Stimulated activated CD4-positive, alpha-beta T cell treated with anti-CD3 and anti-CD28 coated beads, Interleukin-15, amount 100 ng/mL, for 24 hours (primary cell): ENCODE measurements around the gene SLC22A13.
"Not testable (repeated sequence)": the region's sequence is repeated elsewhere in the genome, so short reads cannot be mapped to it uniquely, and the experiment has no call there.

ENCODE experiments used
- DNase-seq: peaks from one replicate; pipeline ENCODE4 v3.0.0-alpha.2; 2020

SLC22A13 gene, protein sequence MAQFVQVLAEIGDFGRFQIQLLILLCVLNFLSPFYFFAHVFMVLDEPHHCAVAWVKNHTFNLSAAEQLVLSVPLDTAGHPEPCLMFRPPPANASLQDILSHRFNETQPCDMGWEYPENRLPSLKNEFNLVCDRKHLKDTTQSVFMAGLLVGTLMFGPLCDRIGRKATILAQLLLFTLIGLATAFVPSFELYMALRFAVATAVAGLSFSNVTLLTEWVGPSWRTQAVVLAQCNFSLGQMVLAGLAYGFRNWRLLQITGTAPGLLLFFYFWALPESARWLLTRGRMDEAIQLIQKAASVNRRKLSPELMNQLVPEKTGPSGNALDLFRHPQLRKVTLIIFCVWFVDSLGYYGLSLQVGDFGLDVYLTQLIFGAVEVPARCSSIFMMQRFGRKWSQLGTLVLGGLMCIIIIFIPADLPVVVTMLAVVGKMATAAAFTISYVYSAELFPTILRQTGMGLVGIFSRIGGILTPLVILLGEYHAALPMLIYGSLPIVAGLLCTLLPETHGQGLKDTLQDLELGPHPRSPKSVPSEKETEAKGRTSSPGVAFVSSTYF

DNA sequence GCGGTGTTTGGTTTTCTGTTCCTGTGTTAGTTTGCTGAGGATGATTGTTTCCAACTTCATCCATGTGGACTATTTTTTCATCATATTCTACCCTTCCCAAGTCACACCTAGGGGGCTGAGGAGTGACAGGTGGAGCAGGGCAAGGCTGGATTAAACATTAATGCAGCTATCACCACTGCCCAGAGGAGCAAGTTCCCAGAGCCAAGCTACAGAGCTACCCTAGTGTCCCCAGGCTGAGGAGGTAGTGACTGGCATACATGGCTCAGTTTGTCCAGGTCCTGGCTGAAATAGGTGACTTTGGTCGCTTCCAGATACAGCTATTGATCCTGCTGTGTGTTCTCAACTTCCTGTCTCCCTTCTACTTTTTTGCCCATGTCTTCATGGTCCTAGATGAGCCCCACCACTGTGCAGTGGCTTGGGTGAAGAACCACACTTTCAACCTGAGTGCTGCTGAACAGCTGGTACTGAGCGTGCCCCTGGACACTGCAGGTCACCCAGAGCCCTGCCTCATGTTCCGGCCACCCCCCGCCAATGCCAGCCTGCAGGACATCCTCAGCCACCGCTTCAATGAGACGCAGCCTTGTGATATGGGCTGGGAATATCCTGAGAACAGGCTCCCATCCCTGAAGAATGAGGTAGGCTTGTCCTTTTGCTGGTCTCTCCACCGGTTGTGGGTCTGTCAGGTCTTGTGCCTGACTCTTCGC, at the start of gene SLC22A13:
SLC22A13 (plus strand) TSS at position 209 of the 704 bp plus-strand sequence; CDS start at position 258, 49 bp downstream.
- no peak for DNase-seq

DNA sequence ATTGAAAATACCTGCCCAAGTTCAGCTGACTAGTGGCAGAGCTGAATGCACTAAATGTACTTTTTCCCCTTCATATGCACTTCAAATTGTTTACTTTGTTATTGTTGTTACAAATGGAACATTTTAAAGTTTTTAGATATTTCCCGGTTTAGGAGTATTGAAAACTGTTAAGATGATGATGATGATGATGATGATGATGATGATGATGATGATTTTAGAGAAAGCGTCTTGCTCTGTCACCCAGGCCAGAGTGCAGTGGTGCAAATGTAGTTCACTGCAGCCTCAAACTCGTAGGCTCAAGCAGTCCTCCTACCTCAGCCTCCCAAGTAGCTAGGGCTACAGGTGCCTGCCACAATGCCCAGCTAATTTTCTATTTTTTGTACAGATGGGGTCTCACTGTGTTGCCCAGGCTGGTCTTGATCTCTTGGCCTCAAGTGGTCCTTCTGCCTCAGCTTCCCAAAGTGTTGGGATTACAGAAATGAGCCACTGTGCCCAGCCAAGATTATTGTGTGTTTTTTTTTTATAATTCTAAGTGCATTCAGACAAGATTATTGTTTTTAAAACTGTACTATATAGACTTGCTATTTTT, 45.9 kb upstream of the SLC22A13 start:
- DNase-seq: no peak

DNA sequence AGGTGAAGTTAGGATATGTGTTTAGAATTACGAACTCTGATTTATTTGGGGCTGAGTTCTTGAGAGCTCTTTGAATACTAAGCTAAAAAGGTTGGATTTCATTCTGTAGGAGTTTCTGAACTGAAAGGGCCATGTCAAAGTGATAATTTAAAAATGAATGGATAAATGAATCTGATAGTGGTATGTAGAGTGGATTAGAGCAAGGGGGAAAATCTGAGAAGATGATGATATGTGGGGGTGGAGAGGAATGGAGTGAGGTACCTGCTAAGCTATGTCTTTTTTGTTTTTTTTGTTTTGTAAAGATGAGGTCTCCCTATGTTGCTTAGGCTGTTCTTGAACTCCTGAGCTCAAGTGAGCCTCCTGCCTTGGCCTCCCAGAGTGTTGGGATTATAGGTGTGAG, 44.6 kb upstream of the SLC22A13 start:
- DNase-seq: no peak

DNA sequence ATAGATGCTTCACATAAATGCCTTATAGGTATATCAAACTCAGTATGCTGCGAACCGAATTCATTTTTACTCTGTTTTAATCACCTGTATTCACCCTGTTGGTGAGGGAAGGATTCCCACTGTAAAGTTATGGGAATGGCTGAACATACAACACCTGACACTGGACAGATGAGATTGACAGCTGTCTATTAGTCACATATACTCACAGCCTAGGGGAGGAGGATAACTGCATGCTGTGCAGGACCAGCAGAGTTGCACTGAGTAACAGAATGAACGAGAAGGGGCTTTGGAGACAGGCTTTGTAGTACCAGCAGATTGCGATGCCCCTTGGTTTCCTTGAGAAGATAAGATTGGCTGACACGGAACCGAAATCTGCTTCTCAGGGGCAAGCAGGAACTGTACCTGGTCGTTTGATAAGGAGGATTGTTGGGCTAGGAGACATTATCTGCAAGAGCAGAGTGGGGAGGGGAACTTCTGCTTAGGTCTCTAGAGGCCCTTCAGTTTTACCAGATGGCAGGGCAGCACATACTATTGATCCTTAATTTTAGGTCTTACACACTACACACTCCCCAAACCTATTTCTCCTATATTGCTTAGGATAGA, 43.5 kb upstream of the SLC22A13 start:
- no peak for DNase-seq

DNA sequence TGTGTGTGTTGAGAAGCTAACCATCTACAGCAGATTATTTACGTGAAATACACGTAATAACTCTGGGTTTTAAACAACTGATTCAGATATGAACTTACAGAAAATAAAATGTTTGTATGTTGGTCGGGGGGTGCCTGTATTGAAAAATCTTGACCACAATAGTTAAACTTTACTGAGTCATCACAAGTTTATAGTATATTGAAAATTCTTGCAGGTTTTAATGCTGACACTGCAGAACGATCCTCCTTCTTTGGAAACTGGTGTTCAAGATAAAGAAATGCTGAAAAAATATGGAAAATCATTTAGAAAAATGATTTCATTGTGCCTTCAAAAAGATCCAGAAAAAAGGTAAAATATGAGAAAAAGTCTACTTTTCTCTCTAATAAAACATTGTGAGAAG, 41.3 kb upstream of the SLC22A13 start:
- no peak for DNase-seq

DNA sequence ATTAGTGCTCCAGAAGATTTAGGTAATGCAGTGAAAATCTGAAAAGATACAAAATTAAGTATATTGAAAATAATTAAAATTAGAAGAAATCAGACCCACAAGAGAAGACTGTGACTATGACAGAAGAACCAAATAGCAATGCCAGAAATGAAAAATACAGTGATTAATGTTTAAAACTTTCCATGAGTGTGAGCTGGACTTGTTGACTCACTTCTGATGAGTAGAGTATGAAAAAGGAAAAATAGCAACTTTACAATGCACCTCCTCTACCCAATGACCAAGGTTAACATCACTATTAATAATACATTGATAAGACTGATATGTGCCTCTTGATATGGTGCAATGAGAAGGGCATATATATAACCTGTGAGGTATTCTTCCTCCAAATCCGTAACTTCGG, 39.3 kb upstream of the SLC22A13 start:
- no peak for DNase-seq

DNA sequence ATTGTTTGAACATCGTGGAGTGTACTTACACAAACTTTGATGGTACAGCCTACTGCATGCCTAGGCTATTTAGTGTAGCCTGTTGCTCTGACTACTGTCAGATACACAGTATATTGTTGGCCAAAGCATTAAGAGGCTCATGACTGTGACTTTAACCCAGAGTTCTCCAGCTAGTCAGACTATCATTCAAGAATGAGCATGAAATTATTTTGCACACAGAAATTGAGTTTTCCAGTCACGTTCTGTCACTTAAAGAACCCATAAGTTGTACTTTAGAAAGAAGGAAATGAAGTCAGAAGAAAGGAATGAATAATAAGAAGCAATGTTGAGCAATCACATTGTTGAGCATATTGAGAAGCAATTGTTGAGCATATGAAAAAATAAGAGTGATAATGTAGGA, 37.6 kb upstream of the SLC22A13 start:
- no peak for DNase-seq

DNA sequence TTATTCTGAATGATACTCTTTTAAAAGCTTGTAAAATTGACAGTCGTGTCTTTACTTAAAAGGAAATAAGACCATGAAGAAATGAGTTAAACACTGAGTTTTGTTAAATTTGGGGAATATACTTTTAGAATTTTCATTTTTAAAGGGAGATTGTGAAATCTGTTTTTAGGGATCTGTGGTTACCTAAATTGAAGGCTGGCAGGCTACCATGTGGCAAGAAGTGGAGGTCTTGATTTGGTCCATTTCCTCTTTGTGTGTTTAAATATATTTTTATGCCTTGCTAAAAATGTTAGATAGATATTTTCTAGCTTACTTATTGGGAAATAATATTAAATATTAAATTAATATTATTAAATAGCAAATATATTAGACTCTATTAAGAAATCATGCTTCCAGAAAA, 36.6 kb upstream of the SLC22A13 start:
- no peak for DNase-seq

DNA sequence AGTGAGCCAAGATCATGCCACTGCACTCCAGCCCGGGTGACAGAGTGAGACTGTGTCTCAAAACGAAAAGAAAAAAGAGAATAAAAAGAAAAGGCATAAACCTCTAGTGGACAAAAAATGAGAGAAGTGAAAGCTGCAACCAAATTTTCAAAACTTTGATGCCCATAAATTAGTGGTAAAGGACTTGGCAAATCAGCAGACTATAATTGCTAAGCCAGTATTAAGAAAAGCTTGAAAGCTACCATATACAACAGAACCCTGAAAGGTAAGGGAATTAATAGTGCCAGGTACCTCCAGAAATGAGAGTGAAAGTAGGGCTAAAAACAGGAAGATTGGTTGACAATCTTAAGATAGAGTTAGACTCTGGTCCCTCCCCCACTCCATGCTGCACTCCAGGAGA, 32.9 kb upstream of the SLC22A13 start:
- DNase-seq: no peak

DNA sequence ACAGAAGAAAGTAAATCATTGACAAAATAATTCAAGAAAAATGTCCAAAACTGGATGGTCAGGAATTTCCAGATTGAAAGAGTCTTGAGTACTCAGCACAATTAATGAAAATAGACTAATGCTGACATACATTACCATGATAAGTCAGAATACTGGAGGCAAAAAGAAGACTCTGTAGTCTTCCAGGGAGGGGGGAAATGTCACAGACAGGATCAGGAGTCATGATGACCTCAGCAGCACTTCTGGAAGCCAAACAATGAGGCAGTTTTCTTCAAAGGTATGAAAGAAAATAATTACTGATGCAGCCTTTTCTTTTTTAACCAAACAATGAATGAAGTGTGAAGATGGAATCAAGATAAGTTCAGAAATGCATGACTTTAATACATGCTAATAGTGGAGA, 30.1 kb upstream of the SLC22A13 start:
- DNase-seq: no peak

DNA sequence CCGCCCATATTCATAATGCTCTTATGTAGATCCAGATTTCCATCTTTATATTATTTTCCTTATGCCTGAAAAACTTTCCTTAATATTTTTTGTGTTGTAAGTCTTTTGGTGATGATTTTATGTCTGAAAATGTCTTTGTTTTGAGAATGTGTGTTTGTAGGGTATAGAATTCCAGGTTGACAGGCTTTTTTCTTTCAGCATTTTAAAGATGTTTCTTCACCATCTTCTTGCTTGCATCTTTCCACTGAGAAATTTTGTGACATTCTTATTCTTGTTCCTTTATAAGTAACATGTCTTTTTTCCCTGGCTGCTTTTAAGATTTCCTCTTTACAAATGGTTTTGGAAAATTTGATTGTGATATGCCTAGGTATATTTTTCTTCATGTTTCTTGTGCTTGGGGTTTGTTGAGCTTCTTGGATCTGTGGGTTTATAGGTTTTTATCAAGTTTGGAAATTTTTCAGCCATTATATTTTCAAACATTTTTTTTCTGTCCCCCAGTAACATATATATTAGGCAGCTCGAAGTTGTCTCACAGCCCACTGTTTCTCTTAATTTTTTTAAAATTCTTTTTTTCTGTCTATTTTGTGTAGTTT, 27.1 kb upstream of the SLC22A13 start:
- DNase-seq: no peak

DNA sequence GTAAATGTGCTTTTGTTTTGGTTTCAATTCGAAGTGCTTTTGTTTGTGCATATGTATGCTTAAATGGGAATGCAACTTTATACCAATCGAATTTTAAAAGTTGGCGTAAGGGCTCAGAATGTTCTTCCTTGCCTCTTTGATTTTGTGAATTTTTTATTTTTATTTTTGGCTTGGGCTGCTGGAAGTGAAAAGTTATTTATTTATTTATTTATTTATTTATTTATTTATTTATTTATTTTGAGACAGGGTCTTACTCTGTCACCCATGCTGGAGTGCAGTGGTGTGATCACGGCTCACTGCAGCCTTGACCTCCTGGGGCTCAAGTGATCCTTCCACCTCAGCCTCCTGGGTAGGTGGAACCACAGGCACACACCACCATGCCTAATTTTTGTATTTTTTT, 22.8 kb upstream of the SLC22A13 start:
- not testable (repeated sequence) for DNase-seq

DNA sequence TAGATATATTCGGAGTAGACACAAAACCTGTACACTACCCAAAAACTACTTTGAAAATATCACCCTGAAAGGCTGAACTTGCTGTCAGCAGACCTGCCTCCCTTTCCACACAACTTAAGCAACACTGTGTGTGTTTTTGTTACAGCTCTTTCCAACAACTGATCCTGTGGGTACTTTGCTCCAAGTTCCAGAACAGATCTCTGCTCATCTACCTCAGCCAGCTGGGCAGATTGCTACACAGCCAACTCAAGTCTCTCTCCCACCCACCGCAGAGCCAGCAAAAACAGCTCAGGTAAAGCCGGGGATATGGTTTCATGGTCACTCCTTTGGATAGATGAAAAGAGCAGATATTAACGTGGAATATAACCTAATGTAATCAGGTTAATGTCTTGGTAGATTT, 19.7 kb upstream of the SLC22A13 start:
- no peak for DNase-seq

DNA sequence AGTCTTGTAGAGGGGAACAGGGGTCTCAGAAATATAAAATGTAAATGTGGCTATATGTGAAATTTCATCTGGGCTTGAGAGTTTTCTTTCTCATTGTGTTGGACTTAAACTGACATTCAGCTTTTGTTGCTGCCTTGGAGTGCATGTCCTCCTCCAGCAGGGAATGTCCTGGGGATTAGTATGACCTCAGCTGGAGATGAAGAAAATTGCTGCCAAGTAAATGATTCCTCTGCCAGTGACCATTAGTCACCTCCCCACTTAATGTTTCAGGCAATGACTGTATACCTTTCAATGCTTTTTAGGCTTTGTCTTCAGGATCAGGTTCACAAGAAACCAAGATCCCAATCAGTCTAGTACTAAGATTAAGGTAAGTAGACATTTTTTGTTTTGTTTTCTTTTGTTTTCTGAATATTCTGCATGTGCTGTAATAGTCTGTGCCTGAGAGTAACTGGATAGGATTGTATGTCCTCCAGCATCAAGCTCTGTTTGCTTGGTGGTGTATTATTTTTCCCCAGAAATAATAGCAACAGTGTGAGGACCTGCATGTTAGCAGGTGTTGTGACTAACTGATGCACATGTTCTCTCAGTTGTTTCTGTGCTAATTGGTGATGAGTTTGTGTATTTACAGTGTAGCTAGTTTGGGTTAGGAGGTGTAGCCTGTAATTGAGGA, 18.1 kb upstream of the SLC22A13 start:
- DNase-seq: no peak

DNA sequence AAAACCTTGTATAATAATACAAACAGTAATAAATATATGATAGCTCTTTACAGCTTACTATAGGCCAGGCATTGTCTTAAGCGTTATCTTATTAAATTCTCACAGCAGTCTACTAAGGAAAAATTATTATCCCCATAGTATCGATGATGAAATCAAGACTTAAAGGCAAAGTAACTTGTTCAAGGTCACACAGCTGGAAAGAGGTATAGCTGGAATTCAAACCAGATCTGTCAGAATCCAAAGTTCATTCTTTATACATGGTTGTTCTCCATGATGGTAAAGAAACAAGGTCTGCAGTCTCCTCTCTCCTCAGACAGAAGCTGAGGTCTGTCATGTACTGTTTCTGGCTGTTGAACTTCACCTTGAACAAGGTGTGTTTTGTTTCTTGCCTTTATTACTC, 15.4 kb upstream of the SLC22A13 start:
- no peak for DNase-seq

DNA sequence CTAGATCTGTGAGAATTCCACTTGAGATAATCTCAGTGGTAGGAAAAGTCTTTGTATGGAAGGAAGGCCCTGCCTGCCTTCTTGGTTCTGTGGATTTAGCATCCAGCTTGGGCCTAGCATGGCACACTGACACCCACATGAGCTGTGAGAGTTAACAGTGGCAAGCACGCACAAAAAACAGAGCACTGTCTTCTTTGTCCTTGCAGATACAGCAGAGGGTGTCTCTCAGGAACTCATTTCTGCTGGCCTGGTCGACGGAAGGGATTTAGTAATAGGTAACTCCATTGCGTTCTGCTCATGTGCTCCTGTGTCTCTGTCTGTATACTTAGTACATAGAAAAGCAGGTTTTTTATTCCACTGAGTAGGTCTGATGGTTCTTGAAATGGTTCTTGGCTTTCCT, 14.4 kb upstream of the SLC22A13 start:
- no peak for DNase-seq

DNA sequence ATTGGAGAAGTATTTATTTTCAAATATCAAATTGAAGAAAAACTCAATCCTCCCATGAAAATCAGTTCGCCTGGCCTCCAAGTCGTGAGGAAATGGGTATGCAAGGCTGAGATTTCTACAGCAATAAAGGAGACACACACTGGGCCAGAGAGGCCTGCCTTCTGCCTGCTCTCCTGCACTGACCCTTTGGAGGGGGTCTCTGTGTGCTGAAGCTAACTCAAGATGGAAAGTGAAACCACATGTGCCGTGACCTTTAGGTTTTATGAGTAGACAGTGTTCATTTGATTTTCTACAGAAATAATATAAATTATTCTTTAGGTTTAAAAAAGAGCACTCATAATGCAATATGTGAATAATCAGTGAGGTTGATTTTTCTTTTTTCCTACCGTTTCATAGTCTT, 11.9 kb upstream of the SLC22A13 start:
- no peak for DNase-seq

DNA sequence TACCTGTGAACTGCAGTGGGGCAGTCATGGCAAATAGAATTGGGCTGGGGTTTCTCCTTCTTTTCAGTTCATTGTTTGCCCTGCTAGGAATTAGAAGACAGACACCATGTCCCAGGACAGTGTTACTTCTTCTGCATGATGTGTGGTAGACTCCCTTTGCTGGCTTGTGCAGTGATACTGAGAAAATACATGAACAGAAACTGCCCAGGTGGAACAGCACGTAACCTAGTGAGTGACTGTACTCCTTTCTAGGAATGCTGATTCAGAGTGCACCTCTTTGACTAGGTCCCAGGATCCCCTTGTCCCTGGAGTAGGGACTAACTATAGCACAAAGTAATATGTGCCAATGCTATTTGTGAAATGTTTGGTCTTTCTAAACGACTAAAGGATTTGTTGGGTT, 10.7 kb upstream of the SLC22A13 start:
- DNase-seq: no peak

DNA sequence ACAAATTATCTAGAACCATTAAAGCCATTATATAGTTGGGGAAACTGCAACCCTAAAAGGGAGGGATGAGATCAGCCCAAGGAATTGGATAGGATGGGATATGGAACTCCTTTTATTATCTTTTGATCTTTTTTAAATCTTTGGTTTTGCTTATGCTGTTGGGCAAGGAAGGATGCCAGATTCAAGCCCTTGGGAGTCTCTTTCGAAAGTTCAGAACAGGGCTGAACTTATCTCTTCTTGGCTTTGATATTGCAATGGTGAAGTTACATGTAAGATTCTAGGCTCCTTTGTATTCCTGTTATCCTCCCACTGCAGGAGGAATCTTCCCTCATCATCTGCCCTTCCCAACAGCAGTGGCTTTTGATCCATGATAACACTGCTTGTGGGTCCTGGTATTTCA, 10.0 kb upstream of the SLC22A13 start:
- no peak for DNase-seq

DNA sequence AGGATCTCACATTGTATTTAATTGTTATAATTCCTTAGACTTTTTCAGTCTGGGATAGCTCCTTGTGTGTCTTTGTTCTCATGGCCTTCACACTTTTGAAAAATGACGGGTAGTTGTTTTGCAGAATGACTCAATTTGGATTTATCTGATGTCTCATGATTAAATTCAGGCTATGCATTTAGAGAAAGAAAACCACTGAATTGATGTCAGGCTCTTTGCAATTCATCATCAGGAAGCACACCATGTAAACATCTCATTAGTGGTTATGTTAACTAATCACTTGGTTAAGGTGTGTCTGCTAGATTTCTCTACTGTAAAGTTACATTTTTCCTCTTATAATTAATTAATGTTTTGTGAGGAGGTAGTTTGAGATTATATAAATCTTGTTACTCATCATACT, 8.0 kb upstream of the SLC22A13 start:
- no peak for DNase-seq

DNA sequence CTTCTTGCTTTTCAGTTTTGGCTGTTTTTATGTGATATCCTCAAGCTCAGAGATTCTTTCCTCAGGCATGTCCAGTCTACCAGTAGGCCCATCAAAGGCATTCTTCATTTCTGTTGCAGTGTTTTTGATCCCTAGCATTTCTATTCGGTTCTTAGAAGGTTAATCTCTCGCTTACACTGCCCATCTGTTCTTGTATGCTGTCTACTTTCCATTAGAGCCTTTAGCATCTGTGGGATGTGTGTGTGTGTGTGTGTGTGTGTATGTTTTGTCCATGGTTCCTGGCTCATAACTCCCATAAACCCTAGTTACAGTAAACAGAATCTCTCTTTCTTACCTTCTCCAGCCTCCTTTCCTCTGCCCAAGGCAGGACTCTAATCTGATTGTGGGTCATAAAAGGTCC, 5.1 kb upstream of the SLC22A13 start:
- no peak for DNase-seq

DNA sequence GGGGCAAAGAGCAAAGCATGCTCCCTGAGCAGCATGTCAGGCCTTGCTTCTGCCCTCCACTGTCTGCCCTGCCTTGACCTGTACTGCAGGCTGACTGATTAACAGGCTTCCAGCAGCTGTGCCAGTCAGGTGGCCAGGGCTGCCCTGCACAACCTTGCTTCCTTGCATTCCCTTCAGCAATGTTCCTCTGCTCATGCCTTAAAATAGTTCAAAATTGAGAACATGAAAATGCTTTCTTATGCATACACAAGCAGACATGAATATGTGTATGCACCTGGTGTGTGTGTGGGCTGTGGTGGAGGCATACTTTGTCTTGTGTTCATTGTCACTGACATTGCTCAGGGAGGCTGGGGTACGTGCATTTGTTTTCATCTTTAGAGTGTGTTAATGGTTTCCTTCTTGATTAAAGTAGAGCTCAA, 1.2 kb upstream of the SLC22A13 start:
- no peak for DNase-seq
